HG03025 (cell line): ENCODE results near the gene GIMAP5.

Experiments
- ATAC-seq: cut with Tn5 transposase; IDR thresholded peaks from one replicate; pipeline ENCODE4 v1.9.1; 2021; ENCODE audit warnings: mild to moderate bottlenecking, moderate library complexity; ENCODE audit not compliant: unreplicated experiment, low FRiP score

Gene GIMAP5

GRCh38 chr7:150737265-150738055 is at the start of gene GIMAP5:
Gene GIMAP5 (plus strand): TSS chr7:150737418. CDS start chr7:150740885, 3,467 bp downstream.
- ATAC-seq = no peak

GRCh38 chr7:150688630-150689029 is 48.6 kb upstream of the GIMAP5 start:
- ATAC-seq = no peak

- ATAC-seq = no peak
These were observed 41.6 kb upstream of the GIMAP5 start for GRCh38 chr7:150695654-150696053.

GRCh38 chr7:150703209-150703608 is 34.0 kb upstream of the GIMAP5 start:
- no peak for ATAC-seq

GRCh38 chr7:150715293-150715692 is 21.9 kb upstream of the GIMAP5 start:
- ATAC-seq = no peak

GRCh38 chr7:150715738-150716137 is 21.5 kb upstream of the GIMAP5 start:
- no peak for ATAC-seq

GRCh38 chr7:150716368-150716767 is 20.9 kb upstream of the GIMAP5 start, which contains the start of gene GIMAP1:
Gene GIMAP1 (plus strand): TSS chr7:150716613. CDS start chr7:150719048, 2,435 bp downstream.
- no peak for ATAC-seq

GRCh38 chr7:150716939-150717338 is 20.3 kb upstream of the GIMAP5 start:
- ATAC-seq = no peak

GRCh38 chr7:150717814-150718420 is 19.3 kb upstream of the GIMAP5 start:
- no peak for ATAC-seq

GRCh38 chr7:150719436-150719835 is 17.8 kb upstream of the GIMAP5 start:
- ATAC-seq = no peak

- ATAC-seq = no peak
These were observed 17.0 kb upstream of the GIMAP5 start for GRCh38 chr7:150719960-150720891.

GRCh38 chr7:150721970-150722373 is 15.2 kb upstream of the GIMAP5 start:
- no peak for ATAC-seq

- ATAC-seq = no peak
These were observed 14.7 kb upstream of the GIMAP5 start for GRCh38 chr7:150722431-150722931.

- no peak for ATAC-seq
These were observed 13.8 kb upstream of the GIMAP5 start for GRCh38 chr7:150723467-150723866.

- ATAC-seq = no peak
These were observed 9.8 kb upstream of the GIMAP5 start for GRCh38 chr7:150727381-150727780.

GRCh38 chr7:150728011-150728410 is 9.2 kb upstream of the GIMAP5 start:
- no peak for ATAC-seq

- no peak for ATAC-seq
These were observed 8.6 kb upstream of the GIMAP5 start for GRCh38 chr7:150728609-150729008.

GRCh38 chr7:150731916-150732315 is 5.3 kb upstream of the GIMAP5 start:
- ATAC-seq = no peak

- ATAC-seq = no peak
These were observed 4.3 kb upstream of the GIMAP5 start for GRCh38 chr7:150732786-150733481.

GRCh38 chr7:150733482-150734095 is 3.6 kb upstream of the GIMAP5 start:
- ATAC-seq = no peak
